ENCODE data around the gene ATF5. TPM values are rescaled to one million over a fixed set of nuclear protein-coding genes. Genes with fewer than 3 reads are reported as not detected.

Gene ATF5
- total RNA-seq, 1 donor from 2014 or later: 13.8 TPM

DNA sequence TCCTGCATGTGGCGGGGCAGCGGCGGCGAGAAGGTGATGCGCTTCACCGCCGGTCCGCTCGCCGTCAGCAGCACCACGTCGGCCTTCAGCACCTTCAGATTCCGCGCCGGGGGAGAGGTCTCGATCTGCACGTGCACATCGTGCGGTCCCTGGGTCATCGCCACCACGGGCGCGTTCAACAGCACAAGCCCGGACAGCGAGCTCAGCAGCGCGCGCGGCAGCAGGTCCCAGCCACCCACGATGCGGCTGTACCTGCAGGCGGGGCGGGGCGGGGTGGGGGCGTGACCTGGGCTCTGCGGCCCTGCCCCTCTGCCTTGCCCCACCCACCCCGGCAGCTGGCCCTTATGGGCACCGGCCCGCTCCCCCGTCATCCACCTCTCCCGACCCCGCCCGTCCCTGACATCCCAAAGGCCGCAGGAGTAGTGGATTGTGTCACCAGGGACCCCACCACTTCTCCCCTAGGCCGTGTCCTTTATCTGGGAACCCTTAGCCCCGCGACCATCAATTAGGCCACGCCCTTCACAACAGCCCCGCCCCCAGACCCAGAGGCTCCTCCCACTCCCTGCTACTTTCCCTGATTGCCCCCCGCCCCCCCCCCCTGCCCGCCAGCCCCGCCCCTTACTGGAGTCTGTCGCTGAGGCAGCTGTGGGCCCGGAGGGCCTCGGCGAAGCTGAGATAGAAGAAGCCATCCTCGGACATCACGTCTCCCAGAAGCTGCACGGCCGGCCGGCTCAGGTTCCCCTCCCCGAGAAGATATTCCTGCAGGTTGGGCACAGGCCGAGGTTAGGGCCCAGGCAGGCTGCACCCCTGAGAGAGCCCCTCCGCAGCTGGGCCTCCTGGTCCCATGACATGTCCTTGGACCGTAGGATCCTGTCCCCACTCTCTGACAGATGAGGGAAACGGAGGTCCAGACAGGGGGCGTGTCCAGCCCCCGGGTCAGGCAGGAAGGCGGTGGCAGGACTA, 38.4 kb upstream of the ATF5 start:
- intact Hi-C loops (cut with DNase I): no loop called here
- Histone ChIP-seq H3K27ac (no peak overlapping the region), H3K4me1 (peaks cover 10% of the 10 kb centered on the region), H3K36me3 (peaks cover 14% of the 10 kb centered on the region), H3K9me3 (no peaks in the 10 kb centered on the region), H3K4me3 (peak overlapping the region; percentile 53), H3K27me3 (ENCODE audit: low read depth) (peaks cover 3% of the 10 kb centered on the region)
- ATAC-seq (peak; percentile 78 to 83), DNase-seq (peak; percentile 71)
- TF ChIP-seq, protein P1, sequence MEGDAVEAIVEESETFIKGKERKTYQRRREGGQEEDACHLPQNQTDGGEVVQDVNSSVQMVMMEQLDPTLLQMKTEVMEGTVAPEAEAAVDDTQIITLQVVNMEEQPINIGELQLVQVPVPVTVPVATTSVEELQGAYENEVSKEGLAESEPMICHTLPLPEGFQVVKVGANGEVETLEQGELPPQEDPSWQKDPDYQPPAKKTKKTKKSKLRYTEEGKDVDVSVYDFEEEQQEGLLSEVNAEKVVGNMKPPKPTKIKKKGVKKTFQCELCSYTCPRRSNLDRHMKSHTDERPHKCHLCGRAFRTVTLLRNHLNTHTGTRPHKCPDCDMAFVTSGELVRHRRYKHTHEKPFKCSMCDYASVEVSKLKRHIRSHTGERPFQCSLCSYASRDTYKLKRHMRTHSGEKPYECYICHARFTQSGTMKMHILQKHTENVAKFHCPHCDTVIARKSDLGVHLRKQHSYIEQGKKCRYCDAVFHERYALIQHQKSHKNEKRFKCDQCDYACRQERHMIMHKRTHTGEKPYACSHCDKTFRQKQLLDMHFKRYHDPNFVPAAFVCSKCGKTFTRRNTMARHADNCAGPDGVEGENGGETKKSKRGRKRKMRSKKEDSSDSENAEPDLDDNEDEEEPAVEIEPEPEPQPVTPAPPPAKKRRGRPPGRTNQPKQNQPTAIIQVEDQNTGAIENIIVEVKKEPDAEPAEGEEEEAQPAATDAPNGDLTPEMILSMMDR (IDR thresholded peaks at IDR 0.05): no peak

DNA sequence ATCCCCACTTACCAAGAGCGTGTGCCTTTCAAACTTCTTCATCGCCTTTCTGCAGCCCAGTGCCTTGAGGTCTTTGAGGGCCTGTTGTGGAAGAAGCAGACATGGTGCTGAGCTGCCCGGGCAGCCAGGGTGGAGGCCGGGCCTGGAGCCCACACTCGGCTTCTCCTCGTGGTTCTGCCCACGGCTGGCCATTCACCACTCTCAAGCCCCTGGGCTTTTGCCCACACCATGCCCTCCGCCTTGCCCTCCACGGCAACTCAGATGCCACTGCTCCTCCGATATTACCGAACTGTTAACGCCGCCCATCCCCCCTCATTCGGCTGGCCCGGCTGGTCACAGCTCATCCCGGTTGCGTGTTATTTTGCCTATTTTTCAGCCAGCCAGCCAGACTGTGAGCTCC, 37.6 kb upstream of the ATF5 start:
- no peaks in the 10 kb centered on the region for H3K9me3 ChIP-seq
- intact Hi-C loops (cut with DNase I): no loop called here
- TF ChIP-seq, protein P1 (IDR thresholded peaks at IDR 0.05): no peak
- no peak for DNase-seq
- peaks cover 6% of the 10 kb centered on the region for H3K36me3 ChIP-seq
- no peak for ATAC-seq
- H3K4me1 ChIP-seq: peaks cover 16% of the 10 kb centered on the region
- no peak overlapping the region for H3K4me3 ChIP-seq
- H3K27me3 ChIP-seq (ENCODE audit: low read depth): peaks cover 3% of the 10 kb centered on the region
- H3K27ac ChIP-seq: no peak overlapping the region

DNA sequence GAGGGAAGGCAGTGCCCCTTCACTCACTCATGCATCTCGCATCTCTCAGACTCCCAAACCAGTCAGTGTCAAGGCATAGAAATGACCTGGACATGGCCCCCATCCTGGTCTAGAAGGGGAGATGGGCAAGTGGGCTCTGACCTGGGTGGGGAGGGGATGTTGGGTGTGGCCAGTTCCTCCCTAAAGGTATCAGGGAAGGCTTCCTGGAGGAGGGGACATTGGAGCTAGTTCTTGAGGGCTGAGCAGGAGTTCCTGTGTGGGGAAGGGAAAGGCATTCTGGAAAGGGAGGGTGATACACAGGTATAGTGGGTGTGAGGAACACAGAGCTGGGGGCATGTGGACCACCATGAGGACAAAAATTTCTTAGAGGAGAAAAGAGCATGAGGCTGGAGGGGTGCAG, 36.3 kb upstream of the ATF5 start:
- Histone ChIP-seq H3K9me3 (no peaks in the 10 kb centered on the region), H3K4me1 (peaks cover 29% of the 10 kb centered on the region)
- ATAC-seq: no peak

DNA sequence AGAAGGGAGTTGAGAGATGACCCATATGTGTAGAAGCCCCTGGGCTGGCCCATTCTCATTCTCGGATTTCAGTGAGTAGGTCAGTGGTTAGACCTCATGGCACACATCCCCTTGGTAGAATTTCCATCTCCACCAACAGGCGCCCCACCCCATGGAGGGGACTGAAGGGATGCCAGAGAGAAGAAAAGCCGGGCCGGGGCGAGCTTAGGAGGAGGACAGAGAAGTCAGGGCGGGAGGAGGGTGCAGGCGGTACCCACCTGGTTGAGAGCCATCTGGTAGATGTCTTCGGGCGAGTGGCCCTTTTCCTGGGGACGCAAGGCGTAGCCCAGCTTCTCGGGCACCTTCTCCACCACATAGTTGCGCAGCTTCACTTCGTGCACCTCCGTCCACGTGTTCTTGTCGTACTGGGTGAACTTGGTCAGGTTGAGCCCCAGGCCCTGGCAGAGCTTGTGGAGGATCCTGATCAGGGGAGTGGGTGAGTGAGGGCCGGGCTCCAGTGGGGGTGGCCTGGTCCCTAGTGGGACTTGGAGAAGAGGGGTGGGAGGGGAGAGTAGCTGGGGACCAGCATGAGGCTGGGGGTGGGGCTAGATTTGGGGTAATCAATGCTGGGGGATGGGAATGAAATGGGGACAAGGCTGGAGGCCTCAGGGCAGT, 34.9 kb upstream of the ATF5 start:
- no peak overlapping the region for H3K4me3 ChIP-seq
- intact Hi-C loops (cut with DNase I): no loop called here
- H3K36me3 ChIP-seq: no peaks in the 10 kb centered on the region
- DNase-seq (no peak), ATAC-seq (no peak)
- TF ChIP-seq, protein P1 (IDR thresholded peaks at IDR 0.05): no peak
- H3K27me3 ChIP-seq (ENCODE audit: low read depth): peaks cover 3% of the 10 kb centered on the region
- peaks cover 37% of the 10 kb centered on the region for H3K4me1 ChIP-seq
- H3K27ac ChIP-seq: no peak overlapping the region
- no peaks in the 10 kb centered on the region for H3K9me3 ChIP-seq

More for the DNA sequence above, 36.3 kb upstream of the ATF5 start:
- Histone ChIP-seq H3K27me3 (ENCODE audit: low read depth) (peaks cover 3% of the 10 kb centered on the region), H3K27ac (no peak overlapping the region), H3K4me3 (no peak overlapping the region), H3K36me3 (peaks cover 4% of the 10 kb centered on the region)
- intact Hi-C loops (cut with DNase I): no loop called here
- no peak for DNase-seq
- TF ChIP-seq, protein P1 (IDR thresholded peaks at IDR 0.05): no peak

DNA sequence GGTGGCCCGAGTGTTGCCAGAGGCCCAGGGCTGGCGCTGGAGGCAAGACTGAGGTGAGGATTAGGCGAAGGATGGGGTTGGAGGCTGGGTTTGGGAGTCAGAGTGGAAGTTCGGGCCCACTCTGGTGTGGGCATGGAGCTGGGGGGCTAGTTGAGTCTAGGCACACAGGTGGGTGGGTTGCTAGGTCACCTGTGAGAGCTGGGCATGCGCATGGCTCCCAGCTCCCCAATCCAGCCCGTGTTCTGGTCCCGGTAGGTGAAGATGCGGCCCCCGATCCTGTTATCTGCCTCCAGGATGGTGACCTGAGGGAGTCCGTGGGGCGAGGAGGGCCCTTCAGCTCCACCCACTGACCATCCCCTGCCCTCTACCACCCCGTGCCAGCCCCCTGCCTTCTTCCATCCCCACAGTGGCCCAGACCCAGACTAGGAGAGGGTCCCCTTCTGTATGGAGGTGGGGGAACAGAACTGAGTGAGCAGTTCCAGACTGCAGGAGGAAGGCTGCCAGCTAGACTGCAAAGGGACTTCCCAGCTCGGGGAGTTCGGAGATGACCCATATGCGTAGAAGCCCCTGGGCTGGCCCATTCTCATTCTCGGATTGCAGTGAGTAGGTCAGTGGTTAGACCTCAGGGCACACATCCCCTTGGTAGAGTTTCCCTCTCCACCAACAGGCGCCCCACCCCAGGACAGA, 34.0 kb upstream of the ATF5 start:
- H3K4me3 ChIP-seq: no peak overlapping the region

More for the DNA sequence above, 34.0 kb upstream of the ATF5 start:
- intact Hi-C loops (cut with DNase I): no loop called here
- no peaks in the 10 kb centered on the region for H3K9me3 ChIP-seq
- DNase-seq: no peak
- ATAC-seq: no peak
- H3K4me1 ChIP-seq: peaks cover 32% of the 10 kb centered on the region
- peaks cover 3% of the 10 kb centered on the region for H3K27me3 ChIP-seq (ENCODE audit: low read depth)
- no peaks in the 10 kb centered on the region for H3K36me3 ChIP-seq
- no peak overlapping the region for H3K27ac ChIP-seq
- TF ChIP-seq, protein P1 (IDR thresholded peaks at IDR 0.05): no peak
